Fibroblast of pulmonary artery (primary cell): Measurements from ENCODE around the gene CCL22.

ENCODE experiments used
- DNase-seq: peaks from one replicate; pipeline ENCODE4 v3.0.0-alpha.2; 2010; ENCODE audit warnings: low read depth
- H3K4me3 ChIP-seq: replicated peaks from 2 replicates; pipeline ENCODE4 v1.5.1; 2011; ENCODE audit warnings: low read depth, mild to moderate bottlenecking, control low read depth, low read length, moderate library complexity
- CTCF ChIP-seq: IDR thresholded peaks from 2 replicates; pipeline ENCODE4 v1.5.1; 2011; ENCODE audit warnings: mild to moderate bottlenecking, control low read depth, low read length, inconsistent platforms; ENCODE audit errors: missing control alignments

CCL22 gene

GRCh38 chr16:57358527-57359095 lies at the start of gene CCL22:
Gene CCL22 (plus strand): TSS chr16:57358783. CDS start chr16:57358817, 34 bp downstream.
- no peak for TF ChIP-seq CTCF
- H3K4me3 ChIP-seq = no peak within 1 kb of the TSS
- DNase-seq = no peak

- TF ChIP-seq CTCF = no peak
- H3K4me3 ChIP-seq = no peak overlapping the region
- DNase-seq = no peak
These were observed 47.8 kb upstream of the CCL22 start for GRCh38 chr16:57310801-57311200.

GRCh38 chr16:57313509-57313908 lies 45.1 kb upstream of the CCL22 start:
- no peak for TF ChIP-seq CTCF
- DNase-seq = no peak

GRCh38 chr16:57314161-57314785 lies 44.3 kb upstream of the CCL22 start:
- no peak overlapping the region for H3K4me3 ChIP-seq
- DNase-seq = no peak
- TF ChIP-seq CTCF = no peak

More at GRCh38 chr16:57313509-57313908, 45.1 kb upstream of the CCL22 start:
- H3K4me3 ChIP-seq = no peak overlapping the region

- no peak for DNase-seq
- no peak for TF ChIP-seq CTCF
- H3K4me3 ChIP-seq = no peak overlapping the region
These were observed 43.2 kb upstream of the CCL22 start for GRCh38 chr16:57315416-57315815.

GRCh38 chr16:57316390-57317017 lies 42.1 kb upstream of the CCL22 start:
- DNase-seq = peak; percentile 96
- H3K4me3 ChIP-seq = no peak overlapping the region

More at GRCh38 chr16:57316390-57317017, 42.1 kb upstream of the CCL22 start:
- TF ChIP-seq CTCF = no peak
